HG03103 (cell line): ENCODE results near the gene GIGYF1.
"Not testable (repeated sequence)": the region's sequence is repeated elsewhere in the genome, so short reads cannot be mapped to it uniquely, and the experiment has no call there.

Source experiments
- ATAC-seq: cut with Tn5 transposase; IDR thresholded peaks from one replicate; pipeline ENCODE4 v1.9.1; 2021; ENCODE audit warnings: low read depth; ENCODE audit not compliant: unreplicated experiment

Gene GIGYF1

DNA sequence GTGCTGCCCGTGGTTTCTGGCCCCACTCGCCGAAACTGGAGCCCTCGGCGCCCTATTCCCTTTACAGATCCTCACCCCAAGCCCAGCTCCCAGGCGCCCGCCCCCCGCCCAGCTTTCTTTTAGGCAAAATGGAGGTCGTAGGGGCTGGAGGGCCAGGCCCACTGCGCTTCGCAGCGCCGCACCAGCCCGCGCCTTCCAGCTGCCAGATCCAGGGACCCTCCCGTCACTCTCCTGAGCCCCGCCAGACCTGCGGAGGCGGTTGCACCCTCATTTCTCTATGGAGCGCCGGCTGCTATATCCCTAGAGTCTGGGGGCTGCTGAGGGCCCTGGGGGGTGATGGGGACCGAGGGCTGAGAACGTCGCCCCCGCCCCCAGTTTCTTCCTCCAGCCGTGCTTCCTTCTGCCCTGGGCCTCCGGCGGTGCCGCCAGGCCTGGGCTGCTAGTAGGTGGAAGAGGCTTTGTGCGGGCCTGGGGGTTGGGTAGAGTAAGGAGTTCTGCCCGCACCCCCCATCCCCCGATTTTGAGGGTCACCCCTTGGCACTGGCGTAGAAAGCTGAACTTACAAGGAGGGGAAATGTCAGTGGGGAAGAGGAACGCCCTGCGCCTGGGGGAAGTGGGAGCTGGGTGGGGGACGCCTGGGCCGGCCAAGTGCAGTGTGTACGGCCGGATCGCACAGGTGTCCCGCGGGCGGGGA, 19.5 kb downstream of the GIGYF1 start:
- ATAC-seq = no peak

DNA sequence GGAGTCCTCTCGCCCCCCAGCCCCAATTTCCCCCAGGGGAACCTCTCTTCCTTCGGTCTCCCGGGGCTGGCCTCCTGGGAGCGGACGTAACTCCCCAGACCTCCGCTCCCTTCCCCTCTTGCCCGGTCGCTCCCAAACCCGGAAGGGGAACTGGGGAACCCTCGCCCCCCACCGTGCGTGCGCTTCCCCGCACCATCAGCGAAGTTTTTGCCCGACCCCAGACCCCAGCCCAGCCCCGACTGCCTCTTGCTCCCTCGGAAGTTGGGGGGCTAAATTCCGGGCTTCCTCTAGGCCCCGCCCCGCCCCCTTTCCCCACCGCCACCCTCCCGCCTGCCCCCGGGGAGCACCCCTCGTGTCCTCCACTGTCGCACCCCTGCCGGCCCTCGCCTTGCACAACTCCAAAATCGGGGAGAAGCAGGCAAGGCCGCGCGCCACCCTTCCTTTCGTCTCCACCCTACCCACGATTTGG, 20.1 kb downstream of the GIGYF1 start:
- ATAC-seq = no peak

DNA sequence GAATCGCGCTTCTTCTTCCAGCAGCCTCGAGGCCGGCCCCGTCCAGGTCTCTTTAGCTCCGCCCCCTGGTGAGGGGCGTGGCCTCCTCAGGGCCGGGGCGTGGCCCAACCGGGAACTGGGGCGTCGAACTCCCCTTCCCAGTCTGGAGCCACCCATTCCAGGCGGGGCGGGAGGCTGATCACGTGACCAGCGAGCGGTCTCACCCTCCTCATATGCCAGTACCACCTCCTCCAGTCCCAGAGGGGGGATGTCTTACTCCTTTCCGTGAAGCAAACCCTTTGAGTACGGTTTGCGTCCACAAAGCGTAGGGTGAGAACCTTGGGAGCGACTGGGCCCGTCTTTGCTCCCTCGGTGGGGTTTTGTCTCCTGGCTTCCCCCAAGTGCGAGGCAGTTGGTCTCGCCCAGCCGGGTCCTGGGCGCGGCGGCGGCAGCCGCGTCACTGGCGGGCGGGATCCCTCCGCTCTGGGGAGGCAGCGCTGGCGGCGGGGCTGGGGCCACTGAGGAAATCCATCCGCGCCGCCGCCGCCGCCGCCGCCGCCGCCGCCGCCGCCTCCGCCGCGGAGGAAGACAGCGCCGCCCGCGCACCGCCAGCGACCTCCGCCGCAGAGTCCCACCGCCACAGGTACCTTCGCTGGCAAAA, 20.6 kb downstream of the GIGYF1 start, which contains the start of gene GNB2:
Gene GNB2, plus strand, starts transcription at position 439 of the 640 bp plus-strand sequence. CDS start 2,526 bp downstream, outside the sequence.
- peak; percentile 53 for ATAC-seq

DNA sequence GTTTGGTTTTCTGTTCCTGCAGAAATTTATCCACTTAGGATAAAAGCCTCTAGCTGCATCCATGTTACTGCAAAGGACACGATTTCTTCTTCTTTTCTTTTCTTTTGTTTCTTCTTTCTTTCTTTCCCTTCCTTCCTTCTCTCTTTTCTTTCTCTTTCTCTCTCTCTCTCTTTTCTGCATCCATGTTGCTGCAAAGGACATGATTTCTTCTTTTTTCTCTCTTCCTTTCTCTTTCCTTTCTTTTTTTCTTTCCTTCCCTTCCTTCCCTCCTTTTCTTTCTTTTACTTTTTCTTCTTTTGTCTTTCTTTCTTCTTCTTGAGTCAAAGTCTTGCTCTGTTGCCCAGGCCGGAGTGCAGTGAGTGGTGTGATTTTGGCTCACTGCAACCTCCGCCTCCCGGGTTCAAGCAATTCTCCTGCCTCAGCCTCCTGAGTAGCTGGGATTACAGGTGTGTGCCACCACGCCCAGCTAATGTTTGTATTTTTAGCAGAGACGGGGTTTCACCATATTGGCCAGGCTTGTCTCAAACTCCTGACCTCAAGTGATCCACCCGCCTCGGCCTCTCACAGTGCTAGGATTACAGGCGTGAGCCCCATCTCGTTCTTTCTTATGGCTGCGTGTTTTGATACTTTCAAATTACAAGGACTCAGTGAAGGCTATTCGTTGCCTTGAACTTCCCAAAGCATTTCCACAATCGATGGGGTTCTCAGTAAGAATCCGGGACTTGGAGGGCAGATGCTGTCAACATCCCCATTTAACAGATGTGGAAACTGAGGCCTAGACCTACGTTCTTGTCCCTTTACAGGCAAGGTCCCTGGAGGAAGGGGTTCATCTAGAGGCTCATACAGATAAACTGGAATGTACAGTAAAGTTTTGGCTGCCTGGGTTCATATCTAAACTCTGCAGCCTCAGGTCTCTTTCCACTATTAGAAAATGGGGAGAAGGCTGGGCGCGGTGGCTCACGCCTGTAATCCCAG, 22.4 kb downstream of the GIGYF1 start:
- no peak for ATAC-seq

DNA sequence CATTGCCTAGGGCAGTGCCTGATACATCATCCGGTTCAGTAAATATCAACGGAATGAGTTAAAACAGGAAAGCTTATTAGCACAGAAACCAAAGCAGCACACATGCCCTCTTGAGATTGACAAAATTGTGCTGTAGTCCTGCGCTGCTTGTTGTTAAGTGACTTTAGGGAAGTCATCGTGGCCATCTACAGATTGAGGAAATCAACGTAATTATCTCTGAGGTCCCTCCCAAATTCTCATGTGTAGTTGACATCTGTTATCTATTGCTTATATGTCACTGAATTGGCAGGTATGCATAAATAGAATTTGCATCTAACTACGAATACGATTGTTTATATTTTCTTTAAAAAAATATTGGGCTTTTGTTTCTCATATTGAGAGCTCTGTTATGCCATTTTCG, 24.0 kb downstream of the GIGYF1 start:
- ATAC-seq = no peak

DNA sequence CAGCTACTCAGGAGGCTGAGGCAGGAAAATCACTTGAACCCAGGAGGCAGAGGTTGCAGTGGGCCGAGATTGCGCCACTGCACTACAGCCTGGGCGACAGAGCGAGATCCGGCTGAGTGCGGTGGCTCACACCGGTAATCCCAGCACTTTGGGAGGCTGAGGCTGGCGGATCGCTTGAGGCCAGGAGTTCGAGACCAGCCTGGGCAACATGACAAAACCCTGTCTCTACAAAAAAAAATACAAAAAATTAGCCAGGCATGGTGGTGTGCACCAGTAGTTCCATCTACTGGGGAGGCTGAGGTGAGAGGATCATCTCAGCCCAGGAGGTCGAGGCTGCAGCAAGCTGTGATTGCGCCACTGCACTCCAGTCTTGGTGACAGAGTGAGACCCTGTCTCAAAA, 24.9 kb downstream of the GIGYF1 start:
- not testable (repeated sequence) for ATAC-seq

DNA sequence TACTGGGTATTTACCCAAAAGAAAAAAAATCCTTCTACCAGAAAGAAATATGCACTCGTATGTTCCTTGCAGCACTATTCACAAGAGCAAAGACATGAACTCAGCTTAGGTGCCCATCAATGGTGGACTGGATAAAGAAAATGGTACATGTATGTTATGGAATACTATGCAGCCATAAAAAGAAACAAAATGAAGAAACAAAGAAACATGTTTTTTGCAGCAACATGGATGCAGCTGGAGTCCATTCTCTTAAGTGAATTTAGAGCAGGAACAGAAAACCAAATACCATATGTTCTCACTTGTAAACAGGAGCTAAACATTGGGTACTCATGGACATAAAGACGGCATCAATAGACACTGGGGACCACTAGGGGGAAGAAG, 26.0 kb downstream of the GIGYF1 start:
- ATAC-seq = no peak

DNA sequence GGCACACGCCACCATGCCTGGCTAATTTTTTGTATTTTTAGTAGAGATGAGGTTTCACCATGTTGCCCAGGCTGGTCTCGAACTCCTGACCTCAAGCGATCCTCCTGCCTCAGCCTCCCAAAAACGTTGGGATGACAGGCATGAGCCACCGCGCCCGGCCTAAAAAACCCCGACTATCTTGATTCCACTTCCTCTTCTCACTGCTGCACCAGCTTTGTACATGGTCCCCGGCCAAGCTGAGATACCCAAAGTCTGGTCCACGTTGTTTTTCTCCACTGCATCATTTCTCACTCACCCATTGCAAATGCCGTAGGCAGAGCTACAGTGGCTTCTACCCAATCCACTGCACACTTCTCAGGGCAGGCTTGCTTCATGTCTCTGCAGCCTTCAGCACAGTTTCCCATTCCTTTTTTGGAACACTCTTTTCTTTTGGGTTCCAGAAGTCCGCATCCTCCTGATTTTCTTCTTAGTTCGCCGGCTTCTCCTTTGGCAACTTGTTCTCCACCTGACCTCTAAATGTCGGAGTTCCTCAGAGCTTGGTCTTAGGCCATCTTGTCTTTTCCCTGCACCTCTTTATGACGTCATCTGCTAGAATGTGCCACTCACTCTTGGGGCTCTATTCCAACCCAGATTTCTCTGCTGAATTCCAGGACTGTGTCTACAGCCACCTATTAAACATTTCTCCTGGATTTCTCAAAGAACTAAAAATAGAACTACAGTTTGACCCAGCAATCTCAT, 26.6 kb downstream of the GIGYF1 start:
- ATAC-seq = no peak

DNA sequence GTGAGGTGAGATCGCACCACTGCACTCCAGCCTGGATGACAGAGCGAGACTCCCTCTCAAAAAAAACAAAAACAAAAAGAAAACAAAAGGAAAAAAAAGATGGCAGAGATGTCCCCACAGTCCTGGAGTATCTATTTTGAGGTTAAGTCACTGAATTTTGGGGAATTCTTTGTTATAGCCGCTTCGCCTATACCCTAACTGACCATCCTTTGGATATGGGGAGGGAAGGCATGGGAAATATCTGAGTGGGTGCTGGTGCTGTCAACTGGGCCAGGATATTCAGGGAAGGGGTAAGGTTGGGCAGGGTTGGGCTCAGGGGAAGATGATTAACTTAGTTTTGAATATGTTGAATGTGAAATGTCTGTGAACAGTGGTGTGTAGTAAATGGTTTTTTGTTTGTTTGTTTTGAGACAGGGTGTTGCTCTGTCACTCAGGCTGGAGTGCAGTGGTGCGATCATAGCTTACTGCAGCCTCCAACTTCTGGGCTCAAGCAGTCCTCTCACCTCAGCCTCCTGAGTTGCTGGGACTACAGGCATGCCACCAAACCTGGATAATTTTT, 28.8 kb downstream of the GIGYF1 start:
- no peak for ATAC-seq

DNA sequence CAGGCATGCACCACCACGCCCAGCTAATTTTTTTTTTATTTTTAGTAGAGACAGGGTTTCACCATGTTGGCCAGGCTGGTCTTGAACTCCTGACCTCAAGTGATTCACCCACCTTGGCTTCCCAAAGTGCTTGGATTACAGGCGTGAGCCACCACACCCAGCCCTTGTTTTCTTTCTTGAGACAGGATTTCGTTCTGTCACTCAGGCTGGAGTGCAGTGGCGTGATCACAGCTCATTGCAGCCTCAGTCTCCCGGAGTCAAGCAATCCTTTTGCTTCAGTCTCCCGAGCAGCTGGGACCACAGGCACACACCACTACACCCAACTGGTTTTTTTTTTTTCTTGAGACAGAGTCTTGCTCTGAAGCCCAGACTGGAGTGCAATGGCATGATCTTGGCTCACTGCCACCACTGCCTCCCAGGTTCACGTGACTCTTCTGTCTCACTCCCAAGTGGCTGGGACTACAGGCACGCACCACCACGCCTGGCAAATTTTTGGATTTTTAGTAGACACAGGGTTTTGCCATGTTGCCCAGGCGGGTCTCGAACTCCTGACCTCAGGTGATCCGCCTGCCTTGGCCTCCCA, 31.8 kb downstream of the GIGYF1 start:
- ATAC-seq = not testable (repeated sequence)

DNA sequence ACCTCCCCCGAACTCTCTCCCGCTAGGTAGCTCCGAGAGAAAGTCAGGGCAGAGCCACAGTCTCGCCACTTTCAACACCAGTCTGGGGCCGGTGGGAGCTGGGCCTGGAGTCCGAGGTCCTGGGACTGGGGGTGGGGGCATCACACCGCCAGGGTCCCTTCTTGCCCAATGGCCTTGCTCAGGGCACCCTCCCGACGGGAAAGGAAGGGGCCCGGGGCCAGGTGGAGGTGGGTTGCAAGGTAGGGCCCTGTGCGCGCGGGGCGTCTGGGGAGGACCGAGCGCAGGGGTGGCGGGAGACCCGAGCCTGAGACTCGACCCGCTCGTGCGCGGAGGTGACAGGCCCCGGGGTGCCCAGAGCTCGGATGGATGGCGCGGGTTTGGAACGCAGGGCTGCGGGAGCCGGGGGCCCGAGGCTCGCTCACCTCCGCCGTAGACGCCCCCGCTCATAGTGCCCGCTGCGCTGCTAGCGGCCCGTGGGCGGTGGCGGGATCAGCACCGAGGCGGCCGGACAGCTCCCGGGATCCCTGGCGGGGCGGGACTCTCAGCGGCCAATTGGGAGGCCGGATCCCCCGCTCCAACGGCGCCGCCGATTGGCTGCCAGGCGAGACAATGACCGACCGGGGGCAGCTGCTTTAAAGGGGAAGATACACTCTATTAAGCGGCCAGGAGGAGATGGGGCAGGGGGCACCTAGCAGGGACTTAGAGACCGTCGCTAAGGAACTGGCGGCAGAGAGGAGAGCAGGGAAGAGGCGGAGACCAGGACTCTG, 38.0 kb downstream of the GIGYF1 start, which contains the start of gene ACTL6B:
Gene ACTL6B, minus strand, starts transcription at position 541 of the 767 bp plus-strand sequence. Its CDS starts 94 bp downstream, at position 447.
- ATAC-seq = no peak

DNA sequence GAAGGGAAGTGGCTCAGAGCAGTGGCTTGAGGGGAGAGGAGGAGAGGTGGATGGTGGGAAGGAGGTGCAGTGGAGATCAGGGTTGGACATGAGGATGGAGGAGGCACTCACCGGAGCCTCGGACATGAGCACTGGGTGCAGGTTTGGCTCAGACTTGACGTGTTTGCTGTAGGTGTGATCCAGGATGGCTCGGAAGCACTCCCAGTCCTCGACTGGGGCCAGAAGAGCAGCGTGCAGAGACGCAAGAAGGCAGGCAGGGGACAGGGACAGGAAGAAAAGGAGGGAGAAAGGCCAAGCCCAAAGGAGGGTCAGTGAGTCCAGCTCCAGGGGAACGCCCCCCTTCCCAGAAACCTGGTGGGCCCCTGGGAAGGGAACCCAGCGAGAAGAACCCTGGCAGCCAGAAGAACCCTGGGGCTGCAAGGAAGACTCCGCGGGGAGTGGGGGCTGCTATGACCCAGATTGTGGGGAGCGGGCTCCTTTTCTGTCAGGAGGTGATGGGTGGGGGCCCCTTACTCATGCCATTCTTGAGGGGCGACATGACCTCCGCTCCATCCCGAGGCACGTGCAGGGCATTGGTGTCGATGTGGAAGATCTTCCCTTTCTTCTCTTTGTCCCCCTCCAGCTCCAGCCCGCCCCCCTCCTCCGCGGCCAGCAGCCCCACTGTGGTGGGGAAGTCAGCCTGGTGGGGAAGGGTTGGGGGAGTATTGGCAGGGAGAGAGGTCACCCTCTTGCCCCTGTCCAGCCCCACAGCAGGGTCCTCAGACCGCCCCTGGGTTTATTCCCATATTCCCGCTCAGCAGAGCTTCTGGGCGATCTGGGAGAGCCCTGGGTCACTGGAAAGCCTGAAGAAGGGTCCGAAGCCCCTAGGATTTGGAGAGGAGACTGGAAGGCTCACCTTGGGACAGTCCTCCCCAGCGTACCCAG, 38.9 kb downstream of the GIGYF1 start:
- no peak for ATAC-seq

DNA sequence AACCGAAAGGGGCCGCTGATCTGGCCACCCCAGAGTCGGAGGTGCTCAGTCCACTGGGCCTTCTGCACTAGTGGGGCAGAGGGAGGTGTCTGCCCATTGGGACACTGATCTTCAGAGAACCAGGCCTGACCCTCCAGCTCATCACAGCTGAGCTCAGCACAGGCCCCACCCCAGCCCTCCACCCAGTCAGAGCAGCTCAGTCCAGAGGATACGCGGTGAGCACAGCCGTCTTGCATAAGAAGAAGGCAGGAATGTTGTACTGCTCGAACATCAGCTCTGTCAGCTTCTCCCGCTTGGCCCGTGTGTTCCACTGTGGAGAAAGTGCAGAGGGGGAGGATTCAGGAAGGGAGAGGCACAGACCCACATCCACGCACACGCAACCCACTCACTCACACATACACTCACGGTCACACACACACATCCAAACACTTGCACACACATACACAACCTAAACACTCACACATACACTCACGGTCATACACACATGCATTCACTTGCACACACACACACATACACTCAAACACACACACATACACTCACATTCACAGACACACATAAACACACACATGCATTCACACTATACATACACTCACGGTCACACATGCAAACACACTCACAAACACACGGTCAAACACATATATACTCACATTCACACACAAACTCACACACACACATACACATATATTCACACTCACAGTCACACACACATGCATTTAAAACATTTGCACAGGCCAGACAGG, 44.1 kb downstream of the GIGYF1 start:
- ATAC-seq = no peak

DNA sequence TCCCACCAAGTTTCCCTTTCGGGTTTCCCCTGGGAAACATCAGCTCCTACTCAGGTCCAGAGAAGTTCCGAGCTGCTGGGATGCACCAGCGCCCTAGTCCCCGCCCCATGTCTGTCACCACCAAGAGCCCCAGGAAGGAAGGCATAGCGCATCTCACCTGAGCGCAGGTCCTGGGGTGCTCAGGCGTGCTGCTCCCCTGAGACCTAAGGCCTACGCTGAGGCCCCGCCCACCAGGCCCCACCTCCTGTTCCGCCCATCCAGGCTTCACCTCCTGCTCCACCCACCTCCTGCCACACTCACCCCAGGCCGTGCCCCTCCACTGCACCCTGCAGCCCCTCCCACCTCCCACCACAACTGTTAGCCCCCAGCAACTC, 51.5 kb downstream of the GIGYF1 start:
- no peak for ATAC-seq

DNA sequence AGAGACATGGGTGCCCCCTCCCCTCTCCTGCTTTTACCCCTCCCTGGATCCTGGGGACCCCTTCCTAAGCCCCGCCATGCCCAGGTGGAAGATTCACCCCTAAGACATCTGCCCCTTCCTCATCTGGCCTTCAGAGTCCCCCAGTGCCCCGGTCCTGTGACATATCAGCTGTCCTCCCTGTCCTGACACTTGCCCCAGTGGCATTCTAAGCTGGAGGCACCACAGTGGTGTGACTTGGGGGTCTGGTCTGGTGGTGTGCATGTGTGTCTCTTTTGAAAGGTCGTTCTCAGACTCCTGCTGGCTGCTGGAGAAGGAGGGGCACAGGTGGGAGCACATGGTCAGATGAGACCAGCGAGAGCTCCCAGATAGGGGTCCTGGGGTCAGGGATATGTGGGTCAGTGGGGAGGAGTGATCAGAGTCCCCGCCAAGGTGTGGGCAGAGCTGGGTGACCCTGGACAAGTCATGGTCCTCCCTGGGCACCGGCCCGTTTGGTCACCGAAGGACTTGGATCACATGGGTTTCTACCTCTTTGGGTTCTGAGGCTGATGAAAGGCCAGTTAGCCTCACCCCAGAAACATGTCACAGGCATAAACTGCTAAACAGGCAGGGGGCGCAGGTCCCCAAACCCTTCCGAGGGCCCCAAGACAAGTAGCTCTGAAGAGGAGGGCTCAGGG, 52.1 kb downstream of the GIGYF1 start:
- no peak for ATAC-seq

DNA sequence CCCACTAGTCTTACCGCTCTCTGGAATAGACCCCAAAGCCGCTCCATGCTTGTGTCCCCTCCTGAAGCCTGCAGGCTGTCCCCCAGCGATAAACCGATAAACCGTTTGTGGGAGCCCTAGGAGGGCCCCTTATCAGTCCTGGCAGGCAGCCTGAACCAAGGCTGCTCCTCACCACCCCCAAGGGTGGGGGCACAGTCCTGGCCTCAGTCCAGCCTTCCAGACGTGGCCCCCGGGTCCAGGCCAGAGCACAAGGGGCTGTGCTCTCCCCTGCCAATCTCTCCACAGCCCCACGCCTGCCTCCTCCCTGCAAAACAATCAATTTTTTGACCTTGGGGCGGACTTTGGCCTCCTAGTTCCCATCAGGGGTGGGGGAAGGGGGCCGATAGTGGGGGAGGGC, 52.6 kb downstream of the GIGYF1 start, which contains the start of gene TFR2:
Gene TFR2, minus strand, starts transcription at position 90 of the 397 bp plus-strand sequence. Its CDS starts 43 bp downstream, at position 47.
- ATAC-seq = no peak
